Esophagus (tissue), 2 donors: ENCODE data around the gene WRAP53. TPM values are rescaled to one million over a fixed set of nuclear protein-coding genes. Genes with fewer than 3 reads are reported as not detected.

Source experiments
- polyA plus RNA-seq, 2 donors: library from polyadenylated mRNA; stranded (reverse); fragments of 200-250 nt; gene quantifications; one replicate each; pipeline ENCODE4 v1.2.3, GENCODE V29; 2013
- donor health status: healthy with polysubstance abuse.
- donor health status: Bipolar disorder and iron deficiency.

Gene WRAP53
- polyA plus RNA-seq, 2 donors: 5.5 to 13.3 TPM

Other genes with a start within 250 kb of the WRAP53 start
- gene FGF11, start 249.0 kb upstream of the WRAP53 start, polyA plus RNA-seq: 10 to 100 TPM in 1 of 2 donors, 1 to 10 TPM in 1; 5.6 to 16.5 TPM
- 1 to 10 TPM; 7.0 to 7.4 TPM for gene CHRNB1, start 243.4 kb upstream of the WRAP53 start, polyA plus RNA-seq
- gene ZBTB4, start 208.8 kb upstream of the WRAP53 start, polyA plus RNA-seq: 10 to 100 TPM; 15.5 to 19.1 TPM
- gene SLC35G6, start 207.0 kb upstream of the WRAP53 start, polyA plus RNA-seq: under 1 TPM in 1 of 2 donors, not detected in 1; 0.01 TPM
- 10 to 100 TPM; 33.8 to 56.6 TPM for gene POLR2A, start 204.1 kb upstream of the WRAP53 start, polyA plus RNA-seq
- 10 to 100 TPM in 1 of 2 donors, 1 to 10 TPM in 1; 8.0 to 13.0 TPM for gene TNFSF12, start 139.4 kb upstream of the WRAP53 start, polyA plus RNA-seq
- gene TNFSF13, start 129.7 kb upstream of the WRAP53 start, polyA plus RNA-seq: 1 to 10 TPM; 5.4 to 5.6 TPM
- 10 to 100 TPM; 21.6 to 33.6 TPM for gene SENP3, start 126.6 kb upstream of the WRAP53 start, polyA plus RNA-seq
- 10 to 100 TPM; 30.5 to 62.4 TPM for gene CD68, start 108.8 kb upstream of the WRAP53 start, polyA plus RNA-seq
- 10 to 100 TPM; 56.9 to 60.0 TPM for gene MPDU1, start 104.6 kb upstream of the WRAP53 start, polyA plus RNA-seq
- gene SOX15, start 98.4 kb upstream of the WRAP53 start, polyA plus RNA-seq: 10 to 100 TPM; 73.3 to 94.3 TPM
- 10 to 100 TPM; 14.7 to 19.0 TPM for gene FXR2, start 73.6 kb upstream of the WRAP53 start, polyA plus RNA-seq
- 10 to 100 TPM; 54.0 to 61.2 TPM for gene SAT2, start 60.7 kb upstream of the WRAP53 start, polyA plus RNA-seq
- gene SHBG, start 58.3 kb upstream of the WRAP53 start, polyA plus RNA-seq: under 1 TPM in 1 of 2 donors, not detected in 1; 0.14 TPM
- gene ATP1B2, start 37.6 kb upstream of the WRAP53 start, polyA plus RNA-seq: under 1 TPM; 0.24 to 0.51 TPM
- 10 to 100 TPM; 20.5 to 22.3 TPM for gene TP53, start 987 bp upstream of the WRAP53 start, polyA plus RNA-seq
- 1 to 10 TPM in 1 of 2 donors, under 1 TPM in 1; 0.67 to 1.3 TPM for gene EFNB3, start 16.7 kb downstream of the WRAP53 start, polyA plus RNA-seq
- gene DNAH2, start 29.3 kb downstream of the WRAP53 start, polyA plus RNA-seq: under 1 TPM; 0.06 to 0.10 TPM
- gene KDM6B, start 145.7 kb downstream of the WRAP53 start, polyA plus RNA-seq: 1 to 10 TPM; 5.2 to 9.0 TPM
- gene TMEM88, start 166.6 kb downstream of the WRAP53 start, polyA plus RNA-seq: 1 to 10 TPM; 8.7 to 9.7 TPM
- gene NAA38, start 169.1 kb downstream of the WRAP53 start, polyA plus RNA-seq: 100 to 1,000 TPM; 108 to 122 TPM
- gene CYB5D1, start 169.5 kb downstream of the WRAP53 start, polyA plus RNA-seq: 1 to 10 TPM; 4.7 to 6.3 TPM
- 10 to 100 TPM; 37.2 to 78.7 TPM for gene CHD3, start 200.3 kb downstream of the WRAP53 start, polyA plus RNA-seq
- gene RNF227, start 227.8 kb downstream of the WRAP53 start, polyA plus RNA-seq: 1 to 10 TPM; 3.5 to 4.3 TPM
- 1 to 10 TPM; 1.3 to 2.3 TPM for gene KCNAB3, start 241.4 kb downstream of the WRAP53 start, polyA plus RNA-seq
- 100 to 1,000 TPM in 1 of 2 donors, 10 to 100 TPM in 1; 95.9 to 125 TPM for gene TRAPPC1, start 243.5 kb downstream of the WRAP53 start, polyA plus RNA-seq
- 10 to 100 TPM; 18.0 to 29.5 TPM for gene CNTROB, start 243.7 kb downstream of the WRAP53 start, polyA plus RNA-seq